SHP77 (cell line): Measurements from ENCODE around the gene NT5DC3.

Experiments used
- DNase-seq, 2 experiments: peaks; one replicate each; lab custom pipeline; 2025; lab: John Stamatoyannopoulos, UW

Gene NT5DC3

GRCh38 chr12:103751171-103751570 lies 89.9 kb downstream of the NT5DC3 start:
- DNase-seq: no peak

GRCh38 chr12:103748875-103749274 lies 92.2 kb downstream of the NT5DC3 start:
- DNase-seq: no peak

DNA sequence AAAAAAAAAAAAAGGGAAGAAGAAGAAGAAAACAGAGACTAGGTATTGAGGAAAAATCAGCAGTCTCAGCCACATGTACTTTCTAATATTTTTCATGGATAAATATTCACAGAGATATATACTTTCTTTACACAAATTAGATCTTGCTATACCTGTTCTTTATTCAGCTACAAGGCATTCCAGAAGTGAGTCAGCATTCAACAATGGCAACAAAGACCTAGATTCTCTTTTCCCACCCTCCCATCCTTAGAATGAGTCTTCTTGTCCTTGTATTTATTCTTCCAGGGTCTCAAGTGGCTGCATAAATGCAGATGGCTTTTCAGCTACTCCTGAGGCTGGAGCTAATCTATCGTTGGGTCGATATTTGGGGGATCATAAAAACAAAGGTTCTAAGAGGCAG lies 93.0 kb downstream of the NT5DC3 start:
- DNase-seq: no peak

DNA sequence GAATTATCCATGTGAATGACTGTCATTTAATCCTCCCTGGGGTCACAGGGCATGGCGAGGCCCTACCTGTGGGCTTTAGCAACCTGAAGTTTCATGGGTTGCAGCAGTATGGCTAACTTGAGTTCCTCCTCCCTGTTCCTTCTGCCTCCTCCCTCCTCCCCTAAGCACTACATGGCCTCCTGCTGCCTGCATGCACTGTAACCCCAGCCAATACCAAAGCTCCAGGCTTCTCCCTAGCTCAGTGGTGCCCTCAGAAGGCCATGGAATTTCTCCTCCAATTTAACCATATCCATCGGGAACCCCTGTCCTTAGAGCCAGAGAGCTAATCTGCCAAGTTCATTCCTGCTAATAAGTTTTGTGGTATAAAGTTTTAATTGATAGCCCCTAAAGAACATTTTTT lies 95.1 kb downstream of the NT5DC3 start:
- DNase-seq: no peak

GRCh38 chr12:103743788-103744187 lies 97.2 kb downstream of the NT5DC3 start:
- DNase-seq: no peak

GRCh38 chr12:103742349-103742932 lies 98.6 kb downstream of the NT5DC3 start:
- DNase-seq: peak; percentile 51 to 64

- no peak for DNase-seq
These were observed 103.2 kb downstream of the NT5DC3 start for GRCh38 chr12:103737881-103738280.

DNA sequence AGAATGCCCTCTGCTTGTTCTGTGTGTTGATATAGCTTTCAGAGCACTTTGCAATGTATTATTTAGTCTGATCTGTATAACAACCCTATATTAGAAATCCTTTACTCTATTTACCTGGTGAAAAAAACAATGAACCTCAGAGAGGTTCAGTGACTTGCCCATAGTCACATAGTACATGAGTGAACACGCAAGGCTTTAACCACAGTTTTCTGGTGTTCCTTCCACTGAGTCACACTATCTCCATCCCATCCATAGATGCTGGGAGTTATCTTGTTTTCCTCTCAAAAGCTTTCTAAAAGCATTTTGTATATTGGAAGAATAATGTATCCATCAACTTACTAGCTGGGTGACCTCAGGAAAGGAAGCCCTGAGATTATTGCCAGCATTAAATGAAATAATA lies 104.5 kb downstream of the NT5DC3 start:
- no peak for DNase-seq

GRCh38 chr12:103735291-103735690 lies 105.7 kb downstream of the NT5DC3 start:
- DNase-seq: no peak

DNA sequence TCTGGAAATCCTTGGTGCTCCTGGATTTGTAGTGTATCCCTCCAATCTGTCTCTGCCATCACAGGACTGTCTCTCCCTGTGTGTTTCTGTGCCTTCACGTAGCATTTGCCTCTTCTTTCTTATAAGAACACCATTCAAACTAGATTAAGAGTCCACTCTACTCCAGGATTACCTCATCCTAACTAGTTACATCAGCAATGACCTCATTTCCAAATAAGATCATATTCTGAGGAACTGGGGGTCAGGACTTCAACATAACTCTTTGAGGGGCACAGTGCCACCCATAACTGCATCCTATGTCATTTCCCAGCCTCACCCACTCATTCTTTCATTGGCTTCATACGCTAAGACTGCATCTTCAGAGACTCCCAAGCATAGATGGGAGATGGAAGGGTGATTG lies 106.2 kb downstream of the NT5DC3 start:
- DNase-seq: no peak

GRCh38 chr12:103731539-103731938 lies 109.5 kb downstream of the NT5DC3 start:
- no peak for DNase-seq

DNA sequence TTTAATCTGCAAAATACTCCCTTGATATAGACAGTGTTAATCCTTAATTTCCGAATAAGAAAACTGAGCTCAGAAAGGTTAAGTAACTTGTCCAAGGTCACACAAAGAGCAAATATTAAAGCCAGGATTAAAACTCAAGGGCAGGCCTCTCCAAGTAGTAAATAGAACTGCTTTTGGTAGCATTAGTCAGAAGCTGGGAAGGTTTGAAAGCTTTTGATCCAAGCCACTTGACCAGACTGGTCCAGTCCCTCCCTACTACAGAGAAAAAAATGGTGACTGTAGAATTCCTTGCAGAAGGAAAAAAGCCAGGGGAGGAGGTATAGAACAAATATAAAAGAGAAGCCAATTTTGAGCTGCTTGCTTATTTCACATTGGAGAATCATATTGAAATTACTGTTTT lies 111.5 kb downstream of the NT5DC3 start:
- no peak for DNase-seq

DNA sequence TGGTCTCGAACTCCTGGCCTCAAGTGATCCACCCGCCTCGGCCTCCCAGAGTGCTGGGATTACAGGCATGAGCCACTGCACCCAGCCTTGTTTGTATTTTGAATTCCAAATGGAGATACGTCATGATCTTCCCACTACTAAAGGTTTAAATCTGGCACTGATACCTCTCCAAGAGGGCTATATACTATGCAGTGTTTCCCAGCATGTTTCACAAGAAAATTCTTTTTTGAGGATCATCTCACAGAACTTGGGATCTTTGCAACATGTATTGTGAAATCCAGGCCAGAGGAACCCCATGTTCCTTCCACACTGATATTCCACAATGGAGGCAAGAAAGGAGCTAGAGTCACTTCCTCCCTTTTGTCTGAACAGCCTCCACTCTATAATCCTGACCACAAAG lies 112.7 kb downstream of the NT5DC3 start:
- no peak for DNase-seq

DNA sequence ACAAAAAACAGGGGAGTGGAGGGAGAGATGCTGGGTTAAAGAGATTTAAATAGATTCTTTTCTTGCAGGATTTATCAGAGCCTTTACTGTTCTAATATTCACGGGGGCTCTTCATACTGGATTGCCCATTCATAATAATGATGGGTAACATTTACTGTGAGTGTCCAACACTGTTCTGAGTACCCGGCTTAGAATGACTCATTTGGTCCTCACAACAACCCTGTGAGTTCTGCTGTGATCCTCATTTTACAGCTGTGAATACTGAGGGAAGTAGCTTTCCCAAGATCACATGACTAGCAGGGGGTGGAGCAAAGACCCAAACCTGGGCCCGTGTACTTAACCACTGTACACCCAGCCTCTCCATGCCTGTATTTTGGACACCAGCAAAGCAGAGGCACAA lies 113.4 kb downstream of the NT5DC3 start:
- no peak for DNase-seq

GRCh38 chr12:103725398-103725797 lies 115.6 kb downstream of the NT5DC3 start:
- DNase-seq: no peak
